LHCN-M2 (cell line): ENCODE data around the gene SETD1B. TPM values are rescaled to one million over a fixed set of nuclear protein-coding genes. Genes with fewer than 3 reads are reported as not detected.
A peak's percentile ranks its signal among the peaks of the same experiment; 100 is the strongest.
"Not testable (repeated sequence)": the region's sequence is repeated elsewhere in the genome, so short reads cannot be mapped to it uniquely, and the experiment has no call there.

ENCODE experiments used
- DNase-seq: peaks from one replicate; pipeline ENCODE4 v3.0.0-alpha.2; 2012; ENCODE audit warnings: low read depth
- polyA plus RNA-seq: library from polyadenylated mRNA; unstranded; fragments of >200 nt; gene quantifications from one replicate; pipeline ENCODE4 v1.2.1, GENCODE V29; 2012; ENCODE audit warnings: missing spikeins
- total RNA-seq: library from RNA; depleted of rRNA; stranded (reverse); fragments of >200 nt; gene quantifications from 2 replicates; pipeline ENCODE4 v1.2.3, GENCODE V29; 2014; rRNA removed

SETD1B gene
- 2.2 and 2.9 TPM in 2 replicates for total RNA-seq
- polyA plus RNA-seq = 4.1 TPM

DNA sequence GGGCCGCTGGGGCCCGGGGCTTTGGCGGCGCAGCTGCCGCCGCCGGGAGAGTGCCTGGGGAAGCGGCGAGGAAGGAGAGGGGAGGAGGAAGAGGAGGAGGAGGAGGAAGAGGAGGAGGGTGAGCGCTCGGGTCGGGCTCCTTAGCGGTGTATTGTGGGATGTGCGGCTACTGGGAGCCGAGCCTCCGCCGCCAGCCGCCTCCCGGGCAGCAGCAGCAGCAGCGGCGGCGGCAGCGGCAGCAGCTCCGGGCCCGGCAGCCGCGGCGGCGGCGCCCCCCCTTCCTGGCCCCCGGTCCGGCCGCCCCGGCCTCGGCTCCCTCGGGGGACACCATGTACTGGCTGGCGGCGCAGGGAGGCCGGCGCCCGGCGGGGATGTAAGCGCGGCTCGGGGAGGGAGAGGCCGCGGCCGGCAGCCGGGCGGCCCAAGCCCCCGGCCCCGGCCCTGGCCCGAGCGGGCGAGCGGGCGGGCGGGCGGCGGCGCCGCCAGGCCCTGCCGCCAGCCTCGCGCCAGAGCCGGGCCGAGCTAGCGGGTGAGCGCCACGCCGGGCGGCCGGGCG is at the start of gene SETD1B:
Gene SETD1B, plus strand, starts transcription at position 149 of the 556 bp plus-strand sequence. CDS start 729 bp downstream, outside the sequence.
- DNase-seq = peak; percentile 59

DNA sequence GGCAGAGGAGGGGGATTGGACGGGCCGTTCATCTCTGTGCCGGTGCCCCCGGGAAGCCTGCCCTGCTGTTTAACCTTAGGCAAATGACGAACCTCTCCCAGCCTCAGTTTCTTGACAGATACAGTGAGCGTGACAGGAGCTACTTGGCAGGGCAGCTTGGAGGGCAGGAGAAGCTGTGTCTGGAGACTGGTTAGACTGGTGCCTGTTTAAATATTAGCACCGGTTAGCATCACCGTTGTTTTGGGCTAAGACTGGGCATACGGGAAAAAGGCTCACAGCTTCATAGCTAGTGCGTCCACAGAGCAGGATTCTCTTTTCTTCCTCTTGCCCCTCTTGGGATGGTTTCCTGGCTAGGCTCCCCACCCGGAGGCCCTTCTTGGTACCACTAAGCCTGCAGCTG is 49.0 kb upstream of the SETD1B start:
- DNase-seq = no peak

DNA sequence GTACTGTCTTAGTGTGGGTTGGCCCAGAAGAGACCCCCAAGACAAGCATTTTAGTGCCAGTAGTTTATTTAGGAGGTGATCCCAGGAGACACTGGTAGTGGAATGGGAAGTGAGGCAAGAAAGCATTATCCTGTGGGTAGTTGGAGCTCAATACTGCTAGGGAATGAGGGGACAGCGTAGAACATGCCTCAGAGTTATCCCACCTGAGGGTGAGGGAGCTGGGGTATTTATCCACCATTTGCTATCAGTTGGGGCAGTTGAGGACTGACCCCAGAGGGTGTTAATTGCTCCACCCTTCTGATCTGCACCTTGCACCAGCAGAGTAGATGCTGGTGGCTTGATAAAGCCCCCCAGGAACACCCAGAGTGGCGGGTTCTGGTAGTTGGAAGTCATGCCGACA is 48.2 kb upstream of the SETD1B start:
- DNase-seq = no peak

DNA sequence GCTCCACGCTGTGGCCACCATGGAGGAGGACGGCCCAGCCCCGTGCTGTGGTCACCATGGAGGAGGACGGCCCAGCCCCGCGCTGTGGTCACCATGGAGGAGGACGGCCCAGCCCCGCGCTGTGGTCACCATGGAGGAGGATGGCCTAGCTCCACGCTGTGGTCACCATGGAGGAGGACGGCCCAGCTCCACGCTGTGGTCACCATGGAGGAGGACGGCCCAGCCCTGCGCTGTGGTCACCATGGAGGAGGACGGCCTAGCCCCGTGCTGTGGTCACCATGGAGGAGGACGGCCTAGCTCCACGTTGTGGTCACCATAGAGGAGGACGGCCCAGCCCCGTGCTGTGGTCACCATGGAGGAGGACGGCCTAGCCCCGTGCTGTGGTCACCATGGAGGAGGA is 45.3 kb upstream of the SETD1B start:
- DNase-seq = not testable (repeated sequence)

DNA sequence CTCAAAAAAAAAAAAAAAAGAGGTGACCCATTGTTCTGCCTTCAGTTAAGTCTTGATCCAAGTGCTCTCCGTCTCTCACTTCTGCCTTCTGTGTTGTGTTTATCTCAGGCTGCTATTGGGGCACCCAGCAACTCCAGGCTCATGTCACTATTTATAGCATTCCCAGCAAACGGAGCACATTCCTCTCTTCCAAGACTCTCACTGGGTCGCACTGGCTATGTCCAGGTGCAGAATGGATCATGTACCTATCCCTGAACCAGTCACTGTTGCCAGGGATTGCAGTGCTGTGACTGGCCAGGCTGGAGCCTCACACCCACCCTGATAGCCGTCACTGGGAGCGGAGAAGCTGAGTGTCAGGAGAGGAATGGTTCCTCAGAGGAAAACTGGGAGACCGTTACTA is 41.5 kb upstream of the SETD1B start:
- no peak for DNase-seq

DNA sequence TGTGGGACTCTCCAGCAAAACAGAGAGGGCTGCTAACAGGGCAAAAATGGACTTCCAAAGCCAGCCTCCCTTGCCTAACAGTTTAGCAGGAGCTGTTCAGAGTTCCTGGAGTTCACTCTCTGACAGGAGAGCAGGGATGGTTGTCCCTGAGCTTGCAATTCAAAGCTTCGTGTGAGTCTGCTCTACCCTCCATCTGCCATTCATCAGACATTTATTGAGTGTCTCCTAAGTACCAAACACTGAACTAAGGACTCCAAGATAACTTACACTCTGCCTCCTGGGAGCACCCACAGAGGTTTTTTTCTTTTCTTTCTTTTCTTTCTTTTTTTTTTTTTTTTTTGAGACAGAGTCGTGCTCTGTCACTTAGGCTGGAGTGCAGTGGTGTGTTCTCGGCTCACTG is 39.0 kb upstream of the SETD1B start:
- DNase-seq = no peak

DNA sequence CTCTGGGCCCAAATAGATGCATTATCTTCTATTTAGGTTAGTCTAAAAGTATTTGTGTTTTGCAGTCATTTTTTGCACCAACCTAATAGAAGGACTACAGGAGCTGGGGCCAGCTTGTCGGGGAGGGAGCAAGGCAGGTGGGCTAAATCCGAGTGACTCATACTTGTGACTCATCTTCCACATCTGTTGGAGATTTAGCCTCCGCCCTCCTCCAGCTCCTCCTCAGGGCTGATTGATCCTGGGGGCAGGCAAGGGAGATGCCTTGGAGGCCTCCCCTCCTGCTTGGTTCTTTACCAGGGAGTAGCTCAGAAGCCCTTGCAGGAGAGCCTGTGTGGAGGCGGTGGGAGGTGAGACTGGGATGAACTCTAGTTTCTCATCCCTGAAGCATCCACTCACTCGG is 38.2 kb upstream of the SETD1B start:
- DNase-seq = peak; percentile 86

DNA sequence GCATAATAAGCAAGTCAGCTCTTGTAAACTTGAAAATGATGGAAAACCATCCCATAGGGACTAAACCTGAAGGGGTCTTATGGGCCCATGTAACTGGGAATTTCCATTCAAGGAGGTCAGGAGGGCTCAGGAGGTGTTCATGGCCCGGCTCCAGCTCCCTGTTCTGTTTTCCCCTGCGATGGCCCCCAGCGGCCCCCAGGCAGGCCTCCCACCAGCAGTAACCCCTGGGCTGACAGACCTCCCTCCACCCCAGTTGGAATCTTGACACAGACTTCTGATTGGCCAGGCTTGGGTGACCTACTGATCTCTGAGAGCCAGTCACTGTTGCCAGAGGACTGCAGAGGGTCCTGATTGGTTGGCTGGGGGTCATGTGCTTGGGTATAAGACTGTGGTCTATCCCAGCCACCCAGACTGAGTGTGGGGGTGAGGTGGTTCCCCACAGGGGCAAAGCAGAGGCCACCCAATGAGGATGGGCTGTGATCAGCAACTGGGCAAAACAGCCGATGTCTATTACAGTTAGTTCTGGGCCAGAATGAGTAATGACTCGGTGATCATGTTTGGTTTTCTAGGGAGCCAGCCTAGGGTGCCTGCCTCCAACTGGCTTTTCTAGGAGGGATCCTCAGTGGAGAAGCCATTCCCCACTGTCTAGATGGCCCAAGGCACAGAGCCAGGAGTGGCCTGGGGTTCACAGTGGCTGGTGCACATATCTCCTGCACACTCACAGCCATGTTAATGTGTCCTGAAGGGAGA is 37.3 kb upstream of the SETD1B start:
- DNase-seq = no peak

DNA sequence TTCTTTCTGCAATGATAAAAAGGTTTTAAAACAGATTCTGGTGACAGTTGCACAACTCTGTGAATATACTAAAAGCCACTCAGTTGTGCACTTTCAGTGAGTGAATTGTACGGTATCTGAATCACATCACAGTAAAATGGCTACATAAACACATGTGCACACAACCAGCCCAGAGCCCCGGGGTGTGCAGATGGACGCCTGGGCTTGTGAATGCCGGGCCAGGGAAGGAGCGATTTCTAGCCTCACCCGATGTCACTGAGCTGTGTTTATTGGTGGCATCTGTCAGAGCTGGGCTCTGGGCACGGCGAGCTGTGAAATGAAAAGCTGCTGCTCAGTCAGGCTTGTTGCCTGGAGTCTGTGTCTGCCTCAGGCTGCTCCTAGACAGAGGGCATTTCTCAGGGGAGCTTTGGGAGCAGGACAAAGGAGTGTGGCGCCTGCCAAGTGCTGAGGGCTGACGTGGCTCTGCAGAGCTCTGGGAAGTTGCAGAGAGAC is 36.2 kb upstream of the SETD1B start:
- DNase-seq = no peak

DNA sequence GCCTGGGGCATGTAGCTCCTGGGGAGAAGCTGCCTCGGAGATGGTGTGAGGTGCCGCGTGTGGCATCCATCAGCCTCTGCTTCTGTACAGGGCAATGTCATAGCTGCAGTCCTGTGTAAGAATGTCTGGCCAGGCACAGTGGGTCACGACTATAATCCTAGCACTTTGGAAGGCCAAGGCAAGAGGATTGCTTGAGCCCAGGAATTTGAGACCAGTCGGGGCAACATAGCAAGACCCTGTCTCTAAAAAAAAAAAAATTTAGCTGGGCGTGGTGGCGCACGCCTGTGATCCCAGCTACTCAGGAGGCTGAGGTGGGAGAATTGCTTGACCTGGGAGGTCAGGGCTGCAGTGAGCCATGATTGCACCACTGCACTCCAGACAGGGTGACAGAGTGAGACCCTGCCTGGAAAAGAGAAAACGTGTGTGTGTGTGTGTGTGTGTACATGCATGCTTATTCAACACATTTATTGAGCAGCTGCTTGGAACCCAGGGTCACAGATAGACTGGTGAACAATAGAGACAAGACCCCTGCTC is 34.4 kb upstream of the SETD1B start:
- DNase-seq = no peak

DNA sequence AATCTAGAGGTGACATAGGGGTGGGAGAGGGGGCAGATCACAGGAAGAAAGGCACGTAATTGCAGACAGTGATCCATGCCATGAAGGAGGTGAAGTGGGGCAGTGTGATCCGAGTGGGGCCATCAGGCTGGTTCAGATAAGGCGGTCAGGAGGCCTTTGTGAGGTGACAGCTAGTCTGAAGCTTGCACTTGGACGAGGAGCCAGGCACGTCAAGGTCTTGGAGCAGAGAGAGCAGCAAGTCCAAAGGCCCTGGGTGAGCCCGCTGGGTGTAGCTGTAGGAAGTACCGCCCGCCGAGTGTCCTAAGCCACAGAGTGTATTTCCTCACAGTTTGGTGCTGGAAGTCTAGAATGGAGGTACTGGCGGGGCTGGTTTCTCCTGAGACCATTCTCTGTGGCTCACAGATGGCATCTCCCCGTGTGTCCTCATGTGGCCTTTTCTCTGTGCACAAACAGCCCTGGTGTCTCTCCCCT is 33.9 kb upstream of the SETD1B start:
- no peak for DNase-seq

DNA sequence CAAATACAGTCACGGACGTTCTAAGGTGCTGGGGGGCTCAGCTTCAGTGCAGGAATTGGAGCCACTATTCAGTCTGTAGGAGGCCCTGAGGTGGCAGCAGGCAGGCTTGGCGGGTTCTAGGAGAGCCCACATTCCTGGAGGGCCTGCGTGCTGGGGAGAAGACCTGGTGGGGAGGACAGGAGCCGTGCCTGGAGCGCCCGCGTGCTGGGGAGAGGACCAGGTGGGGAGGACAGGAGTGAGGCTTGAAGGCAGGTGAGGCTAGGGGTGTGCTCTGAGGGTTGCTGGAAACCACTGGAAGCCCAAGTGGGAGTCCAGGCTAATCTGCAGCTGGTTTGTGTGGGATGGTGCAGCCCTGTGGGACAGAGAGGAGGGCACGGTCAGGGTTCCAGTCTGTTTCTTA is 33.4 kb upstream of the SETD1B start:
- DNase-seq = no peak

DNA sequence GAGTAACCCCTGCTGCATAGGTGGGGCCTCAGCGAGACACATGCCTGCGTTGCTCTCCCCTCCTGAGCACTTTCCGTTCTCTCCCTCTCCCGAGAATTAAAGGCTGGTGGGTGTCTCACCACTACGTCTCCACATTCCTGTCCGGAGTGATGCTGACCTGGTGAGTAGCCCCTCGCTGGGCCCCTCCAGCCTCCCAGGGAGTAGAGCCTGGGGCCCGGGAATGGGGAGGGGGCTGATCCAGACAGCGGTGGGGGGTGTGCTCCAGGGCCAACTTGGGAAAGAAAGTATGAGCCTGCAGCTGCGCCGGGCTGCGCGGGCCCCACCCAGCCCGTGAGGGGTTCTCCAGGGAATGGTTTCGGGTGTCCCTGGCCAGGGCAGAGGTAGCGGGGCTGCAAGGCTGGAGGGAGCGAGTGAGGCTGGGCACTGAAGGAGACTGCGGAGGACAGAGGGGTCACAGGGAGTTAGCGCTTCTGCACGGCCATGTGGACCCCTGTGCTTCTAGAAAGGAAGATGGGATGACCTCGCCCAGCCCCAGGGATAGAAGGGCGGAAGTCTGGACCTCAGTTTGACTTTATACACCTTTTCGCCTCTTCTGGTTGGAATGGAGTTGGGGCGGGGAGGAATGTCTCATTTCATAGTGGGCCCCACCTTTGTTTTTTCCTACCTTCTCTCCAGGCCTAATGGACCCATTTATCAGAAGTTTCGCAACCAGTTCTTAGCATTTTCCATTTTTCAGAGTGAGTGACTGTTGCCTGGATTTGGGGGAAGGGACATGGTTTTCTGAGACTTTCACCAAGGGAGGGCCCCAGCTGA is 32.8 kb upstream of the SETD1B start:
- DNase-seq = no peak

DNA sequence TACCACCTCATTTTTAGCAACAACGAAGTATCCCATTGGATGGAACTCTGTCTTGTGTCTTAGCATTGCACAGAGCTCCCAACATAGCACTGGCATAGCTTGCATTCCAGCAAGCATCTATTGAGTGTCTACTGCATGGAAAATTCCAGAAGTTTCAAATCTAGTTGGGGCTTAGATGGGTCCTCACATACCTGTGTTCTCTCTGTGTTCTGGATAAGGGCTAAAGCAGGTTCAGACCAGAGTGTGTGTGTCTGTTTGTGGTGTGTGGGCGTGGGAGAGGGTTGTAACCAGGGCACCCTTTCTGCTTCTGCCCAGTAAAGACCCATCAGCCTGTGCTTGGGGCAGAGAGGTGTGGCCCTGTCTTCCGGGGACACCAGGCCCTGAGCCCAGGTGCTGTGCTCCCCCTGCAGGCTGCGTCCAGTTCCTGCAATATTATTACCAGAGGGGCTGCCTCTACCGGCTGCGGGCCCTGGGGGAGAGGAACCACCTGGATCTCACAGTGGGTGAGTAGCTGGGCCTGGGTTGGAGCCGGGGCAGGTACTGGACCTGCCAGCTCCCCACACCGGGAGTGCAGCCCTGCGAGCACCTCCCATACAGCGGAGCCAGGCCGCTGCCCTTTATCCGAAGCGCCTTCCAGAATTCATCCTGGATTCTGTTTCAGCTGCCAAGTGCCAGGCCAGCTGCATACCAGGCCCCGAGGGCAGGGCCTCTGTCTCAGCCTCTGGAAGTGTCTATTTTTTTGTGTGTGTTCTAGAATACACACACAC is 30.6 kb upstream of the SETD1B start:
- DNase-seq = peak; percentile 46

DNA sequence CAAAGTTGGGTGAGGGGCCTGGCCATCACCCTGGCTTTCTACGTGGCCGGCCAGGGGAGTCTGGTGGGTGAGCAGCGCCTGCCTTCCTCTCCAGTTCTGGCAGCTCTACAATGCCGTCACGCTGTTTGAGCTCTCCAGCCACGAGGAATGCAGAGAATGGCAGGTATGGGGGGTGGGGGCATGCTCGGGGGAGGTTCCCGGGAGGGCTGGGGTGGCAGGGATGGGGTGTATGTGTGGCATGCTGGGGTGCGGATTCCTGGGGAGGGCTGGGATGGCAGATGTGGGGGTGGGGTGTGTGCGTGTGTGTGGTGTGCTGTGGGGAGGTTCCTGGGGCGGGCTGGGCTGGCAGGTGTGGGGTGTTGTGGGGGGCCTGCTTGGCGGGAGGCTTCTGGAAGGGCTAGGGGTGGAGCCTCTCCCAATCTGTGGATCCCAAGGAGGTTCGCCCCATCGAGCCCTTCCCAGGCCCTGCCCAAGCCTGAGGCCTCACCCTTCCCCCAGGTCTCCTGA is 28.8 kb upstream of the SETD1B start:
- no peak for DNase-seq

DNA sequence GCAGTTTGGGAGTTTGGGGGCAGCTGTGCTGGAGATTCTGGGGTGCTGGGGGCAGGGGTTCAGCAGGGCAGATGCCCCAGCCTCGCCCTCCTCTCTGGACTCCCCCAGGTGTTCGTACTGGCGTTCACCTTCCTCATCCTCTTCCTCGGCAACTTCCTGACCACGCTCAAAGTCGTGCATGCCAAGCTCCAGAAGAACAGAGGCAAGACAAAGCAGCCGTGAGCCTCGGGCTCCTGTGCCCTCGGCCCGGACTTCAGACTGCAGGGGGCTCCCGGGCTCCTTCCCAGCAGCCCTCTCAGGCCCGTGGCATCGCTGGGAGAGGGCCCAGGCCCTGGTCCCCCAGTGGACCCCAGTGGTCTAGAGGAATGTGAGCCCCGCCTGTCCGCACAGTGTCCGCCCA is 28.3 kb upstream of the SETD1B start:
- DNase-seq = no peak

DNA sequence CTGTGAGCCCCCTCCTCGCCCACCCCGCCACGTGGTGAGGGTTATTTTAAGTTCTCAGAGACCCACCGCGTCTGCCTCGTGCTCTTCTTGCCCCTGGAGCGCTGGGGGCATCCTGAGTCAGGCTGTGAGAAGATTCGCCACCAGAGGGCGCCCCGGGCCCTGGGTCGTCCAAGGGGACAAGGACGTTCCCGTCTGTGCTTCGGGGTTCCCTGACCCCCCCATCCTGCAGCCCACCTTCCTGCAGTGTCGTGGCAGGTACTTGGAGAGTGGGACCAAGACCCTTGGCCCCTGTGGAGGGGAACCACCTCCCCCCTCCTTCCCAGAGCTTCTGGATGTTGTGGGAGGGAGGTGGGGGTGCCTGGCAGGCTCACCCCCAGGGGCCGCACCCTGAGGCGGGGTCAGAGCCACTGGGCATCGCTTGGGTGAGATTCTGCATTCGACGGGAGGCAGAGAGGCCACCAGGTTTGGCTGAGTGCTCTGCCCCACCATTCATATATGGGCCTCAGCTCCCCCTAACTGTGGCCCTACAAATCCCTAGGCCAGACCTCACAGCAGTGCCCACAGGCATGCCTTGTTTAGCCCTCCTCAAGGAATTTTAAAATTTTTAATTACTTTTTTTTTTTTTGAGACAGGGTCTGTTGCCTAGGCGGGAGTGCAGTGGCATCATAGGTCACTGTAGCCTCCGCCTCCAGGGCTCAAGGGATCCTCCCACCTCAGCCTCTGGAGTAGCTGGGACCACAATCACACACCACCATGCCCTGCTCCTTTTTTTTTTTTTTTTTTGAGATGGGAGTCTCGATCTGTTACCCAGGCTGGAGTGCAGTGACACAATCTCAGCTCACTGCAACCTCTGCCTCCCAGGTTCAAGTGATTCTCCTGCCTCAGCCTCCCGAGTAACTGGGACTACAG is 27.4 kb upstream of the SETD1B start:
- DNase-seq = peak; percentile 30

DNA sequence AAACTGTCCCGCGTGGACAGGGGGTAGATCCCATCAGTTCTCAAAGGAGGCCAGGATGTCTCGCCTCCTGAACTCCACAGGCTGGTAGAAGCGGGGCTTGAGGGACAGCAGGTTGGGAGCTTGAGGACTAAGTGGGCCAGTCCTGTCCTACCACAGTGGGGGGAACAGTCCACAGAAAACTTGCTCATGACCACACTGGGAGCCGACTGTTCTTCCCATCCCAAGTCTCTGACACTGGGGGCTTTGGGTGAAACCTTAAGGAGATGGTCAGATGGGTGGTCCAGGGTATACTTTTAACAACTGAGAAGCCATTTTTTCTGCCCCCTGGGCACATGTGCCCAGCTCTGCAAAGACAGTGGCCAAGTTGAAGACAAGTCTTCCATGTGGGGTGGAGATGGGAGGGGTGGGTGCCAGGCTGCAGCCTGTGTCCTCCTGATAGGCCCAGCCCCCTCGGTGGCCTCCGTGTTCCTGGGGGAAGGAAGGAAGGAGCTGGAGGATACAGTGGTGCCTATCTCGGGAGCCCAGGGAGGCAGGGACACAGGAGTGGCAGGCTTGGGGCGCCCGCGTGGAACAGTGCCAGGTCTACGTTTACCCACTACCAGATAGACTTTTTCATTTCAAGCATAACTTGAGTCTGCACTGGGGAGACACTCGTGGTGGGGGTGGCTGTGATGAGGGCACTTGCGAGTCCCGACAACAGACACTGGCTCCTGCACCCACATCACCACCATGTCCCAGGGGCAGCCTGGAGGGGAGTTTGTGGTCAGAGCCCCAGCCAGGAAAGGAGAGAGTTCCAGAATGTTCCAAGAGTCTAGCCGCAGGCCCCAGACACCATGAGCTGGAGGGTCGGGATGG is 25.0 kb upstream of the SETD1B start:
- no peak for DNase-seq

DNA sequence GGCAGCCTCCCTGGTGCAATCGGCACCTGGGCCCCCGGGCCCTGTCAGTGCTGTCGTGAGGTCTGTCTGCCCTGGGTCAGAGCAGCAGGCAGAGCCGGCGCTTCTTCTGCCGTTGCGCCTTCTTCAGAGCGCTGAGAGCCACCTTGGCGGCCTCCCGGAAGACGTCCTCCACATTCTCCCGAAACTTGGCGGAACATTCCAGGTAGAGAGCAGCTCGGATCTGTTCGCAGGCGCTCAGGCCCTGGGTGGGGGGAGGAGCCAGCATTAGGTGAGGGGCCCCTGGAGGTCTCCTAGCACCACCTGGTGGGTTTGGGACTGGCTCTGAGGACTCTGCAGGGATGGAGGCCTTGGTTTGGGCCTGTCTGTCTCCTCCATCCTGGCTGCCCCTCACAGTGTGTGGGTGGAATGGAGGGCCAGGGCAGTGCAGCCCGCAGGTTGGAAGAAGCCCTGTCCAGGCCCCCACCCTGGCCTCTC is 24.4 kb upstream of the SETD1B start:
- no peak for DNase-seq
